CD8-positive, alpha-beta memory T cell (primary cell): ENCODE results near the gene VWA8. TPM values are rescaled to one million over a fixed set of nuclear protein-coding genes. Genes with fewer than 3 reads are reported as not detected.

ENCODE experiments used
- CTCF ChIA-PET: fragments of 350-600 bp; sonication (Branson Sonifier 250); formaldehyde crosslinking; loops from one replicate; lab custom pipeline; 2021; ENCODE audit warnings: antibody characterized with exemption; lab: Charles Lee
- POLR2A ChIA-PET: fragments of 350-600 bp; sonication (Branson Sonifier 250); formaldehyde crosslinking; loops from one replicate; lab custom pipeline; 2021; ENCODE audit warnings: antibody characterized with exemption; lab: Charles Lee
- DNase-seq, 5 donors: peaks; one replicate each; pipeline versions ENCODE4 v3.0.0 to v3.0.0-alpha.2; 2020 to 2022; ENCODE audit warnings: mixed read lengths in 1 of 5
- H3K27ac ChIP-seq: one replicate; pipeline ENCODE4 v1.7.0; 2013; ENCODE audit warnings: low read depth, mild to moderate bottlenecking, low read length, moderate library complexity
- H3K27me3 ChIP-seq: 2 replicates; pipeline ENCODE4 v1.7.0; 2013; ENCODE audit warnings: low read length, mild to moderate bottlenecking; ENCODE audit not compliant: insufficient read depth, poor library complexity, severe bottlenecking
- H3K36me3 ChIP-seq: 2 replicates; pipeline ENCODE4 v1.7.0; 2013; ENCODE audit warnings: mild to moderate bottlenecking, low read length, moderate library complexity; ENCODE audit not compliant: insufficient read depth
- H3K4me1 ChIP-seq: 2 replicates; pipeline ENCODE4 v1.7.0; 2013; ENCODE audit warnings: mild to moderate bottlenecking, low read length, moderate library complexity; ENCODE audit not compliant: insufficient read depth
- H3K4me3 ChIP-seq: 2 replicates; pipeline ENCODE4 v1.7.0; 2013; ENCODE audit warnings: mild to moderate bottlenecking, low read length
- H3K9me3 ChIP-seq: 2 replicates; pipeline ENCODE4 v1.7.0; 2013; ENCODE audit warnings: mild to moderate bottlenecking, low read length
- H3K27ac Mint-ChIP-seq, 8 donors: one replicate each; pipeline ENCODE4 v1.8.0; 2020 to 2021; ENCODE audit warnings: mixed read lengths in 8 of 8, mild to moderate bottlenecking in 6 of 8, inconsistent platforms in 3 of 8, moderate library complexity in 3 of 8
- H3K27me3 Mint-ChIP-seq, 2 donors: one replicate each; pipeline ENCODE4 v1.8.0; 2020 to 2021; ENCODE audit warnings: mixed read lengths in 2 of 2, mild to moderate bottlenecking in 1 of 2, moderate library complexity in 1 of 2
- H3K36me3 Mint-ChIP-seq, 3 donors: one replicate each; pipeline ENCODE4 v1.8.0; 2020 to 2021; ENCODE audit warnings: mixed read lengths in 3 of 3, inconsistent platforms in 1 of 3, mild to moderate bottlenecking in 1 of 3
- H3K4me1 Mint-ChIP-seq, 3 donors: one replicate each; pipeline ENCODE4 v1.8.0; 2020 to 2021; ENCODE audit warnings: mixed read lengths in 3 of 3, inconsistent platforms in 1 of 3, mild to moderate bottlenecking in 1 of 3
- H3K4me3 Mint-ChIP-seq, 7 donors: one replicate each; pipeline ENCODE4 v1.8.0; 2020 to 2021; ENCODE audit warnings: mixed read lengths in 7 of 7, mild to moderate bottlenecking in 6 of 7, moderate library complexity in 4 of 7, inconsistent platforms in 2 of 7
- H3K9me3 Mint-ChIP-seq, 5 donors: one replicate each; pipeline ENCODE4 v1.8.0; 2020 to 2022; ENCODE audit warnings: mixed read lengths in 5 of 5, mild to moderate bottlenecking in 3 of 5, moderate library complexity in 2 of 5, inconsistent platforms in 1 of 5
- polyA plus RNA-seq: library from polyadenylated mRNA; unstranded; fragments of 300-500 nt; fragmentation: Illumina TruSeq; gene quantifications from one replicate; pipeline ENCODE4 v1.2.3, GENCODE V29; 2021
- total RNA-seq, 2 experiments: library from RNA; stranded (reverse); gene quantifications; one replicate each; pipeline ENCODE4 v1.2.3, GENCODE V29; 2021

Gene VWA8
- total and polyA plus RNA-seq, 3 experiments from 2014 or later: 6.9 to 21.3 (median 21.2) TPM

DNA sequence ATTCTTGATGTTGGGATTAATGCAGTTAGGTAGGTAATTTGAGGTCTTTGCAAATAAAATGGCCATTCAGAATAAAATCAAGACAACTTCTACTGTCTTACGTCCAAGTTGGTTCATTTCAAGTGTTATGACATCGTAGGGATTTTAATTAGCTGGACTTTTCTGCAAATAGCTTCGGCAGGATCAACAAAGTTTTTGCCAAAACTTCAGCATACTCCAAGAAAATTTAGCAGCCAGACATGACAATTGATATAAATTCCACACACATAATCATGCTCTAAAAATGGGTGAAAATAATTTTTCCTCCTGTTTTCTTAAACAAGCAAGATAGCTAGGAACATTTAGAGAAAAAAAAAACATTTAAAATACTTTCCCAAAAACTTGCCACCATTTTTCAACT lies 344.8 kb downstream of the VWA8 start:
- Mint-ChIP-seq H3K36me3 (peaks cover 9 to 36% (median 12%) of the 10 kb centered on the region in 3 donors), H3K4me3 (no peak overlapping the region), H3K9me3 (no peaks in the 10 kb centered on the region), H3K27me3 (no peaks in the 10 kb centered on the region), H3K27ac (peak overlapping the region in 1 of 8 donors; percentile 70), H3K4me1 (no peaks in the 10 kb centered on the region)
- Histone ChIP-seq H3K27ac (no peak overlapping the region), H3K9me3 (no peaks in the 10 kb centered on the region), H3K4me1 (no peaks in the 10 kb centered on the region), H3K27me3 (no peaks in the 10 kb centered on the region), H3K4me3 (no peak overlapping the region), H3K36me3 (peaks cover 21% of the 10 kb centered on the region)
- CTCF ChIA-PET: interaction anchor here (1.2 kb wide), 1 partner anchor 158 kb away, joined by 4 read pairs; no protein-coding TSS in a partner anchor
- no peak for DNase-seq
- POLR2A ChIA-PET: no interaction called here

GRCh38 chr13:41615528-41615855 lies 345.4 kb downstream of the VWA8 start:
- H3K4me3 Mint-ChIP-seq: no peak overlapping the region
- H3K4me3 ChIP-seq: no peak overlapping the region
- no peaks in the 10 kb centered on the region for H3K9me3 Mint-ChIP-seq
- no peaks in the 10 kb centered on the region for H3K9me3 ChIP-seq
- ChIA-PET POLR2A (no interaction called here), CTCF (no interaction called here)
- no peak overlapping the region for H3K27ac ChIP-seq
- no peaks in the 10 kb centered on the region for H3K27me3 Mint-ChIP-seq
- H3K4me1 ChIP-seq: no peaks in the 10 kb centered on the region
- H3K4me1 Mint-ChIP-seq: no peaks in the 10 kb centered on the region
- H3K27me3 ChIP-seq: no peaks in the 10 kb centered on the region
- no peak overlapping the region for H3K27ac Mint-ChIP-seq
- H3K36me3 ChIP-seq: peaks cover 22% of the 10 kb centered on the region
- H3K36me3 Mint-ChIP-seq: peaks cover 13 to 43% (median 15%) of the 10 kb centered on the region in 3 donors
- DNase-seq: no peak

- H3K4me1 ChIP-seq: no peaks in the 10 kb centered on the region
- POLR2A ChIA-PET: no interaction called here
- CTCF ChIA-PET: no interaction called here
These were observed 346.0 kb downstream of the VWA8 start for GRCh38 chr13:41614671-41615527.

DNA sequence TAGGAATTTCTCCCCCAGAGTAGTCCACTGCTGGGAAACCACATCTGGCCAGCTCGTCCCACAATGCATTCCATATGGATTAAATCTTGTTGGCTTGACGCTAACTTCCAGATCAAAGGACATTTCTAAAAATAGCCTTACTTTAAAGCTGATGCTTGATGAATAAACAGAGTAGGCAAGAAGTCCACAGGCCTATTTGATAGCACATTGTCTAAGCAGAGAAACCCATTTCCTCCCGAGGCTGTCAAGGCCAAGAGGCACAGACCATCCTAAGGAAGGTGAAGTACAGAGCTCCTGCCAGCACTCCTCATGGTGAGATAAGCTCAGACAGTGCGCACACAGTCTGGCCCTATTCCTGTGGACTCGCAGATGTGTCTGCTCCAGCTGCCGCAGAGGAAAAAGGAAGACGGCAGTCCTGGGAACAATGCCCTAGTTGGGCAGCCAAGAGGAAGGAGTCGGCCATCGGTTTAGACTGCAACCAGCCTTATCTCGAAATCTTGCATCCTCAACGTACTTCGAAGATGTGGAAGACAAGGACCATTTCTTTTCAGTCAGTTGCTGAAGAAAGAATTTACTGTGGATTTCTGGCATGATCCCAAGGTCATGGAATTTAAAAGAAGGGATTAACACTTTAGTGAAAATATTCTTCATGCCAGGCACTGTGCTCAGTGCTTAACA lies 346.8 kb downstream of the VWA8 start:
- H3K36me3 Mint-ChIP-seq: peaks cover 8 to 51% (median 20%) of the 10 kb centered on the region in 3 donors
- DNase-seq: no peak
- Histone ChIP-seq H3K27me3 (no peaks in the 10 kb centered on the region), H3K27ac (no peak overlapping the region), H3K9me3 (no peaks in the 10 kb centered on the region), H3K4me1 (no peaks in the 10 kb centered on the region), H3K4me3 (no peak overlapping the region), H3K36me3 (peaks cover 22% of the 10 kb centered on the region)
- no peak overlapping the region for H3K4me3 Mint-ChIP-seq
- H3K9me3 Mint-ChIP-seq: no peaks in the 10 kb centered on the region
- H3K27ac Mint-ChIP-seq: peak overlapping the region in 1 of 8 donors; percentile 32
- H3K4me1 Mint-ChIP-seq: no peaks in the 10 kb centered on the region
- no peaks in the 10 kb centered on the region for H3K27me3 Mint-ChIP-seq
- CTCF ChIA-PET: no interaction called here
- POLR2A ChIA-PET: no interaction called here

More at GRCh38 chr13:41614671-41615527, 346.0 kb downstream of the VWA8 start:
- DNase-seq: no peak
- H3K36me3 ChIP-seq: peaks cover 22% of the 10 kb centered on the region
- H3K27ac ChIP-seq: no peak overlapping the region
- H3K9me3 ChIP-seq: no peaks in the 10 kb centered on the region
- Mint-ChIP-seq H3K9me3 (no peaks in the 10 kb centered on the region), H3K27ac (no peak overlapping the region), H3K27me3 (no peaks in the 10 kb centered on the region), H3K4me1 (no peaks in the 10 kb centered on the region), H3K4me3 (no peak overlapping the region), H3K36me3 (peaks cover 9 to 45% (median 14%) of the 10 kb centered on the region in 3 donors)
- no peaks in the 10 kb centered on the region for H3K27me3 ChIP-seq
- H3K4me3 ChIP-seq: no peak overlapping the region

DNA sequence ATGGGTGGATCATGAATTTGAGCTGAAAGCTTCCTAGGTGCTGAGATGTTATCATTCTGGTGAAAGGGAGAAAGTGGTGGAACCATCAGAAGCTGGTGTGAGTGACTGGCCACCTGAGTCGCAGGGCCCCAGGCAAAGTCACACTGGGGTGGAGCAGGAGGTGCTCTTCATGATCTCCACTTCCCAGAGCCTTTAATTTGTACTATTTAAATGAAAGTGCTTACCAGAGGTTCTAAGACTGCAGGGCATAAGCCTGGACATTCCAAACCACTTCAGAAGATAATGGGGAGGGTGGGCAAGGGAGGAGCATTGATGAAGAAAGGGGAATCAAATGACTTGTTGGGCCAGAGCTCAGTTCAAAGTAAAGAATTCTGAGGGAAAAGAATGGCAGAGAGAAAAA lies 347.4 kb downstream of the VWA8 start:
- Mint-ChIP-seq H3K27ac (no peak overlapping the region), H3K36me3 (peaks cover 13 to 58% (median 22%) of the 10 kb centered on the region in 3 donors), H3K9me3 (no peaks in the 10 kb centered on the region), H3K4me1 (no peaks in the 10 kb centered on the region), H3K27me3 (no peaks in the 10 kb centered on the region), H3K4me3 (no peak overlapping the region)
- no peaks in the 10 kb centered on the region for H3K4me1 ChIP-seq
- H3K27ac ChIP-seq: no peak overlapping the region
- H3K36me3 ChIP-seq: peaks cover 22% of the 10 kb centered on the region
- ChIA-PET CTCF (no interaction called here), POLR2A (no interaction called here)
- no peaks in the 10 kb centered on the region for H3K9me3 ChIP-seq
- no peaks in the 10 kb centered on the region for H3K27me3 ChIP-seq
- no peak for DNase-seq
- no peak overlapping the region for H3K4me3 ChIP-seq

- POLR2A ChIA-PET: no interaction called here
- peaks cover 13 to 75% (median 24%) of the 10 kb centered on the region in 3 donors for H3K36me3 Mint-ChIP-seq
- H3K4me3 Mint-ChIP-seq: no peak overlapping the region
- no peaks in the 10 kb centered on the region for H3K4me1 Mint-ChIP-seq
- no peaks in the 10 kb centered on the region for H3K9me3 Mint-ChIP-seq
- Histone ChIP-seq H3K4me3 (no peak overlapping the region), H3K4me1 (no peaks in the 10 kb centered on the region), H3K36me3 (peaks cover 22% of the 10 kb centered on the region), H3K27ac (no peak overlapping the region), H3K27me3 (no peaks in the 10 kb centered on the region), H3K9me3 (no peaks in the 10 kb centered on the region)
- DNase-seq: no peak
- no peaks in the 10 kb centered on the region for H3K27me3 Mint-ChIP-seq
- no peak overlapping the region for H3K27ac Mint-ChIP-seq
- CTCF ChIA-PET: no interaction called here
These were observed 349.5 kb downstream of the VWA8 start for GRCh38 chr13:41611385-41611784.

GRCh38 chr13:41610404-41610803 lies 350.5 kb downstream of the VWA8 start:
- ChIA-PET POLR2A (no interaction called here), CTCF (no interaction called here)
- no peaks in the 10 kb centered on the region for H3K9me3 ChIP-seq
- Mint-ChIP-seq H3K36me3 (peaks cover 13 to 79% (median 26%) of the 10 kb centered on the region in 3 donors), H3K9me3 (no peaks in the 10 kb centered on the region), H3K27ac (no peak overlapping the region), H3K27me3 (no peaks in the 10 kb centered on the region), H3K4me3 (no peak overlapping the region), H3K4me1 (no peaks in the 10 kb centered on the region)
- DNase-seq: no peak
- H3K27me3 ChIP-seq: no peaks in the 10 kb centered on the region
- H3K4me1 ChIP-seq: no peaks in the 10 kb centered on the region
- peaks cover 22% of the 10 kb centered on the region for H3K36me3 ChIP-seq
- no peak overlapping the region for H3K4me3 ChIP-seq
- H3K27ac ChIP-seq: no peak overlapping the region

DNA sequence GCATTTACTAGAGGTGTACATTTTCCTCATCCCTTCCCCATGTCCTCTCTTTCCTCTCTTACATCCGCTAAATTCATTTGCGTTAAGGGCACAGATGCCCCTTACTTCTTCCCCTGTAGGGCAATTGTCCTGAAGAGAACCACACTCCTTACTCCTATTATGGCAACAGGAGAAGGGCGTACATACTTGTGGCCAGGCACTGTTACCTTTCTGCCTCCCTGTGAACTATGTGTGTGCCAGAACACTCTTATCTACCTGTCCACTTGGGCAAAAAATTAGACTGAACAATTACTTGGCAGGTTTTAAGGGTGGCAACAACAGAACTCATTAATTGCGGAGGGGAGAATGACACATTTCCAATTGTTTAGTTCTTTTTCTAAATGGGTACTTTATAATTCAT lies 351.1 kb downstream of the VWA8 start:
- H3K4me1 Mint-ChIP-seq: no peaks in the 10 kb centered on the region
- H3K27me3 ChIP-seq: no peaks in the 10 kb centered on the region
- no peak overlapping the region for H3K27ac Mint-ChIP-seq
- H3K36me3 Mint-ChIP-seq: peaks cover 15 to 83% (median 30%) of the 10 kb centered on the region in 3 donors
- no peaks in the 10 kb centered on the region for H3K9me3 Mint-ChIP-seq
- H3K36me3 ChIP-seq: peaks cover 22% of the 10 kb centered on the region
- ChIA-PET CTCF (no interaction called here), POLR2A (no interaction called here)
- DNase-seq: no peak
- H3K4me3 ChIP-seq: no peak overlapping the region
- H3K27me3 Mint-ChIP-seq: no peaks in the 10 kb centered on the region
- no peaks in the 10 kb centered on the region for H3K4me1 ChIP-seq
- no peaks in the 10 kb centered on the region for H3K9me3 ChIP-seq
- no peak overlapping the region for H3K4me3 Mint-ChIP-seq
- no peak overlapping the region for H3K27ac ChIP-seq
